Measurements from ENCODE around the gene HAND2.

HAND2 gene

DNA sequence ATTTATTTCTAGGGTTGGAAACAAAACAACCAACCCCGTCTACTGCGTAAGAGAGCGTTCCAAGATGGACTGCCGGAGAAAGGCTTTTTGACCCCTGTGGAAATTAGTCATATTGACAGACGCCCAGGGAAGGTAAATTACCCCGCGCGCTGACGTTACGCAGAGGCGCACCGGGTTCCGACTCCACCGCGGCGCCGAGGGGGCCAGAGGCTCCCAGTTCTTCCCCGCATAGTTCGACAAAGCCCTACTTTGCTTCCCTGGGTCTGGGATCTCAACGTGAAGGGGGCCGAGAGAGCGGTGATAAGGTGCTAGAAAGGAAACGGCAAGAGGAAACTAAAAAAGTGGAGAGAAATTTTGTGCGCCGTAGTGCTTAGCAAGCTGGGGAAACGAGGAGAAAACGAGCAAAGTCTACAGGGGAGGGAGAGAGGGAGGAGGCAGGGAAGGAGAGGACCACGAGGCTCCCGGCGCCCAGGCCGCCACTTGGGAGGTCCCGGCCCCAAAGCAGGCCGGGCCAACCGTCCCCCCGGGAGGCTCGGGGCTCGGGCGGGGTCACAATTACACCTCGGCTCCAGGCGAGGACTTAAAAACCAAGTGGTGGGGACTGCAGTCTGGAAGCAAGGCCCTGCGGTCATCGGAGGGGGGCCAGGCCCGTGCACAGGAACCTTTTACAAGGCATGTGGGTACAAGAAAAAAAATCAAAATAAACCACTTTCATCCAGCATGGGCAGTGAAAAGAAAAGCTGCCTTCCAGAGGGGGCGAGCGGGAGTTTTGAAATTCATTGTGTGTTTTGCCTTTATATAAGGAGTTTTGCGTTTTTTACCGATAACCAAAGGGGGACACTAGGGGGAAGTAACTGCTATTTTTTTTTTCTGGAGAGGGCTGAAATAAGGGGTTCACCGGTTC lies 13.2 kb downstream of the HAND2 start:
- DNase-seq (ENCODE audit: low read depth): no peak
- H3K4me3 ChIP-seq (ENCODE audit: control insufficient read depth, low read depth, low read length): no peak overlapping the region
- TF ChIP-seq, protein P1, sequence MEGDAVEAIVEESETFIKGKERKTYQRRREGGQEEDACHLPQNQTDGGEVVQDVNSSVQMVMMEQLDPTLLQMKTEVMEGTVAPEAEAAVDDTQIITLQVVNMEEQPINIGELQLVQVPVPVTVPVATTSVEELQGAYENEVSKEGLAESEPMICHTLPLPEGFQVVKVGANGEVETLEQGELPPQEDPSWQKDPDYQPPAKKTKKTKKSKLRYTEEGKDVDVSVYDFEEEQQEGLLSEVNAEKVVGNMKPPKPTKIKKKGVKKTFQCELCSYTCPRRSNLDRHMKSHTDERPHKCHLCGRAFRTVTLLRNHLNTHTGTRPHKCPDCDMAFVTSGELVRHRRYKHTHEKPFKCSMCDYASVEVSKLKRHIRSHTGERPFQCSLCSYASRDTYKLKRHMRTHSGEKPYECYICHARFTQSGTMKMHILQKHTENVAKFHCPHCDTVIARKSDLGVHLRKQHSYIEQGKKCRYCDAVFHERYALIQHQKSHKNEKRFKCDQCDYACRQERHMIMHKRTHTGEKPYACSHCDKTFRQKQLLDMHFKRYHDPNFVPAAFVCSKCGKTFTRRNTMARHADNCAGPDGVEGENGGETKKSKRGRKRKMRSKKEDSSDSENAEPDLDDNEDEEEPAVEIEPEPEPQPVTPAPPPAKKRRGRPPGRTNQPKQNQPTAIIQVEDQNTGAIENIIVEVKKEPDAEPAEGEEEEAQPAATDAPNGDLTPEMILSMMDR (IDR thresholded peaks at IDR 0.05; ENCODE audit: control insufficient read depth, insufficient read depth, low read depth, low read length, missing control alignments): no peak

DNA sequence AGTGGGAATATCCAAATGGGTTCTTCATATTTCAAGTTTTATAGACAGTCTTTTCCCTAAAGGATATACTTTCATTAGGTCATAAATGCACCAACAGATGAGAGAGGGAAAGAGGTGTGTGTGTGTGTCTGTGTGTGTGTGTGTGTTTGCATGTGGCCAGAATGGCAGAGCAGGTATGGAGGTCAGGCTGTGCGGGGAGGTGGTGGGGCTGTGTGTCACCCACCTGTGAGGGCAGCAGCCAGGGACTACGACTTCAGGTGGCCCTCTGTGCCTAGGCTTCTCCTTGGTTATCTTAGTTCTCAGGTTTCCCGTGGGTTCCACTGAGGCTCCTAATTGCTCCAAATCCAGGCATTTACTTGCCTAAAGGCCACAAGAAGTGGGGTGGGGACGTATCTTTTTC lies 14.6 kb downstream of the HAND2 start:
- H3K4me3 ChIP-seq (ENCODE audit: control insufficient read depth, low read depth, low read length): no peak overlapping the region
- no peak for DNase-seq (ENCODE audit: low read depth)
- TF ChIP-seq, protein P1 (IDR thresholded peaks at IDR 0.05; ENCODE audit: control insufficient read depth, insufficient read depth, low read depth, low read length, missing control alignments): no peak

DNA sequence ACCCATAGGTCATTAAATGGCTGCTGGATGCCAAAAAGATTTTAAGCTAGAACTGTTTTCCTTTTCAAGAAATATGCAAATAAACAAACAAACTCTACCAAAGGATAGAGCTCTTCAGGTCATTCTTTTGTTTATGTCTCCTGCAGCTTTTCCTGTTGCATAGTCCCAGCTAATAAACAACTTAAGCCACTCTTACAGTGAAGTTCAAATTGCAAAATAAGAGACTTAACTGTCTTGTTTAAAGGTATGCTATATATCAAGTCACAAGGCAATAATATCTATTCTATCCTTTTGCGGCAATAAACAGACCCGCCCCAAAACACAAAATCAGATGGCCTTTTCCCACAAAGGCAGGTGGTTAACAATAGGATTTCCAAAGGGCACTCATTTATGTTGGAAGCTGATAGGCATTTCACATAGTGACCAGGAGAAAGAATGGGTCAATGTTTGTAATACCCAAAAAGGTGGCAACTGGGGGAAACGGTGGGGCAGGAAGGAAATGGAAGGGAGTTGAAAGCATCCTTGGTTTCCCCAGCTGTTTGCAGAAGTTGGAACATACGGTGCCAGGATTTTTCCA lies 15.3 kb downstream of the HAND2 start:
- H3K4me3 ChIP-seq (ENCODE audit: control insufficient read depth, low read depth, low read length): no peak overlapping the region
- DNase-seq (ENCODE audit: low read depth): no peak
- TF ChIP-seq, protein P1 (IDR thresholded peaks at IDR 0.05; ENCODE audit: control insufficient read depth, insufficient read depth, low read depth, low read length, missing control alignments): no peak

DNA sequence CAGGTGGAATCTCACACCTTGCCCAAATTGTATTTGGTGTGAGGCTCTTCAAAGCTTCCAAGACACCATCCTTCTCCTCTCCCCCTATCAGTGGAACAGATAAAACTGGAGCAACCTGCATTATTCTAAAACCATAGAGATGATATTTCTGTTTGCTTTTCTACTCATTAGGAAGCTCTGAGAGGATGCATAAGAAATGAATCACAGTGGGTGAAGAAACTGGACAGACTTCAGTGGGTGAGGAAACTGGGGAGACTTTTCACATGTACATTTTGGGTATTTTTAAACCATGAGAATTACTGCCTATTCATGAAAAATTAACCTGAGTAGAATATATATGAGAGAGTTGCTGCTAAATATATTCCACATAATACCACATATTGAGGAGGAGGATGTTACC lies 16.4 kb downstream of the HAND2 start:
- H3K4me3 ChIP-seq (ENCODE audit: control insufficient read depth, low read depth, low read length): no peak overlapping the region
- no peak for DNase-seq (ENCODE audit: low read depth)
- TF ChIP-seq, protein P1 (IDR thresholded peaks at IDR 0.05; ENCODE audit: control insufficient read depth, insufficient read depth, low read depth, low read length, missing control alignments): no peak

DNA sequence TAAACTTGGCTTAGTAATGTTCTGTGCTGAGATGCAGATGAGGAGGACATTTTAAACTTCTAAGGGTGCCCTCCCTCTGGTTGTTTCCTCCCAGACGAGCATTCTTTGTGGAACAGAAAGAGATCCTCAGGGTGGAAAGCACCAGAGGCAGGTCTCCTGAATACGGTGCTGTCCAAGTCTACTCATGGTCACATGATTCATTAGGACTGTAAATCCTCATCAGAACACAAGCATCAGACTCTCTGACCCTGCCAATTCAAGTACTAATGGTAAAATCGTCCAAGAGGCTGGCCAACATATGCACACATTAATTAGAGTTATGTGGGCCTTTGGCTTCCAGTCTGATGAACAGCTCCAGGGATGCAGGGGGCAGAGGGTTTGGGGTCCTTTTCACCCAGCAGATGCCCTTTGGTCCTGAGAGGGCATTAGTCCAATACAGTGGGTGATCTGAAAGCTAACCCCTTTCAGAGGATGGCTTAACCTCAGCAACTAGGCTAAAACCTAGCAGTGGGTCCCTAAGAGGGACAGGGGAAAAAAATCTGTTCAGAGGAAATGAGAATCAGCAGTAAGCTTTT lies 18.2 kb downstream of the HAND2 start:
- H3K4me3 ChIP-seq (ENCODE audit: control insufficient read depth, low read depth, low read length): no peak overlapping the region
- no peak for DNase-seq (ENCODE audit: low read depth)
- TF ChIP-seq, protein P1 (IDR thresholded peaks at IDR 0.05; ENCODE audit: control insufficient read depth, insufficient read depth, low read depth, low read length, missing control alignments): no peak

DNA sequence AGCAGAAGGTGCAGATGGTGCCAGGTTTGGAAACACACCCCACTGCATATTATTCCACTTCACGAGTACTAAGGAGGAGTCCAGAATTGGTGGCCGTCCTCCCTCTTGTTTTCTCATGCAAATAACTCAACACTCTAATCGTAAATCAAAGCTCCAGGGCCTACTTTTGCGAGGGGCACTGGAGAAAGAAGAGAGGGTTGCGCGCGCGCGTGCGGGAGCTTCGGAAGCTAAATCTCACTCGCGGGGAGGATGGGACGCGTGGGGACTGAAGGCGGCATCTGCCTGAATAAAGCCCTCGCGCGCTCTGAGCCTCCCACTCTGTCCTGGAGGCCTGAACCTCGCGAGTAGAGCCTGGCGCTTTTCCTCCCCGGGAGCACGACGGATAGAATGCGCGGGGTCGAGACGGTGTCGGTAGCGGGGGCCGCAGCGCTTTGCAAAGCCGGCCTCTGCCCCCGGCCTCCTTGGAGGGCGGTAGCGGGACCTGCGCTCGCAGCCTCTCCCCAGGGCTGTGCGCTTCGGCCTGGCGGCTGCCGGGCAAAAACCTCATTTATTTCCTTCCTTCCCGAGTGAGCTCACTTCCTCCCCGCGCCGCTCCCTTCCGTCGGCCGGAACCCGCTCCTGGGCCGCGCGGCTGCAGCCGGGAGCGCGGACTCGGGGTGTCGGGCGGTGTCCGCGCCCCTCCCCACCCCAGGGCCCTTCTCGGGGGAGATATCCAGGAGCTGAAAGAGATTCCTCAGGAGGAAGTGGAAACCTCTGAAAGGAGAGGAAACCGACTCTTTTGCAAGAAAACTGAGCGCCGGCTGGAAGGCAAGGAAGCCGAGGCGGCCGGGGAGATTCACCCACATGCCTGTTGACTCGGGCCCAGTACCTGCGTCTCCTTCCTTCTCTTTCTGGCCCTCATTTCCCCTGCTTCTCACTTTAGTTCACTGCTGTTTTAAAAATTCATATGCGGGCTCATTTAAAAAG lies 20.7 kb downstream of the HAND2 start:
- DNase-seq (ENCODE audit: low read depth): no peak
- TF ChIP-seq, protein P1 (IDR thresholded peaks at IDR 0.05; ENCODE audit: control insufficient read depth, insufficient read depth, low read depth, low read length, missing control alignments): no peak
- peak overlapping the region; percentile 38 for H3K4me3 ChIP-seq (ENCODE audit: control insufficient read depth, low read depth, low read length)

All from AG09309 (cell line).